H1 (cell line): ENCODE results near the gene GNG14. TPM values are rescaled to one million over a fixed set of nuclear protein-coding genes. Genes with fewer than 3 reads are reported as not detected.

Experiments used
- CTCF ChIP-seq, 3 experiments: IDR thresholded peaks; 1 replicate in 2 of 3; 2 replicates in 1 of 3; pipeline versions ENCODE4 v1.5.1 to v1.6.1; 2011; ENCODE audit warnings: low read length in 3 of 3, mild to moderate bottlenecking in 3 of 3, inconsistent platforms in 2 of 3, low read depth in 1 of 3, moderate library complexity in 1 of 3; ENCODE audit not compliant: insufficient read depth in 1 of 3; ENCODE audit errors: control extremely low read depth in 1 of 3
- polyA plus RNA-seq, 7 experiments: library from polyadenylated mRNA; depleted of rRNA in 3 of 7; stranded (reverse) in 5 of 7; unstranded in 2 of 7; fragments of >200 nt in 5 of 7; fragments of 200-250 nt in 2 of 7; gene quantifications; 1 replicate in 5 of 7; 2 replicates in 1 of 7; 4 replicates in 1 of 7; pipeline versions ENCODE4 v1.2.1 to v1.2.3, GENCODE V29; 2011 to 2013; ENCODE audit warnings: missing spikeins in 2 of 7, mixed read lengths in 2 of 7
- total RNA-seq: library from RNA; stranded (reverse); fragmentation: NEBNext Ultra II Directional; extraction: Animal tissue kit (Norgen Biotek cat#: 25700); gene quantifications from 2 replicates; pipeline ENCODE4 v1.2.1, GENCODE V29; 2021

The GNG14 gene
- total and polyA plus RNA-seq, 2 of the 8 experiments (the other 6 are each of a cell fraction or from before 2014, with no cell fraction given) = not detected

GRCh38 chr19:12687496-12688196 lies at the start of gene GNG14 (continued):
- TF ChIP-seq CTCF (IDR thresholded peaks at IDR 0.05; ENCODE audit: control extremely low read depth in 1 of 3, insufficient read depth in 1 of 3, low read depth in 1 of 3, low read length in 3 of 3) = peak in 1 of 3 experiments; percentile 20; a peak in 1 of 4 replicates
